Raji (cell line): Measurements from ENCODE around the gene AOPEP.

Source experiments
- POLR2A ChIP-seq: IDR thresholded peaks from 2 replicates; pipeline ENCODE4 v1.6.1; 2011; ENCODE audit warnings: low read depth, low read length, control low read depth; ENCODE audit not compliant: insufficient read depth

AOPEP gene

GRCh38 chr9:94979904-94980507 is 253.5 kb downstream of the AOPEP start:
- TF ChIP-seq POLR2A: no peak

- no peak for TF ChIP-seq POLR2A
These were observed 254.6 kb downstream of the AOPEP start for GRCh38 chr9:94980947-94981722.

DNA sequence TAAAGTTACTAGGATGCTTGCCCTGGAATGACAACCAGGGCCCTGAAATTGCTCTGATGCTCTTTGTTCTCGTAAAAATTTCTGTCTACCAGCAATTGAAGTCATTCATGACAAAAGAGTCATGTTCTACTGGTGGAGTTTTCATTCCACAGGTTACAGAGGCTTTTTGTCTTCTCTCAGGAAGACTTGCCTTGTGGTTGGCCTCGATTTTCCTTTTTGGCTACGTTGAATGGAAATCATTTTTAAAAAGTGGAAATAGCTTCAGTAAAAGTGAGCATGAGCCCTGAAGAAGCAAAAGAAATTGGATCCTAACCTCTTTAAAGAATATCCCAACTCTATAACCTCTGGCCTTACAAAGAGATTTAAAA is 255.2 kb downstream of the AOPEP start:
- no peak for TF ChIP-seq POLR2A

DNA sequence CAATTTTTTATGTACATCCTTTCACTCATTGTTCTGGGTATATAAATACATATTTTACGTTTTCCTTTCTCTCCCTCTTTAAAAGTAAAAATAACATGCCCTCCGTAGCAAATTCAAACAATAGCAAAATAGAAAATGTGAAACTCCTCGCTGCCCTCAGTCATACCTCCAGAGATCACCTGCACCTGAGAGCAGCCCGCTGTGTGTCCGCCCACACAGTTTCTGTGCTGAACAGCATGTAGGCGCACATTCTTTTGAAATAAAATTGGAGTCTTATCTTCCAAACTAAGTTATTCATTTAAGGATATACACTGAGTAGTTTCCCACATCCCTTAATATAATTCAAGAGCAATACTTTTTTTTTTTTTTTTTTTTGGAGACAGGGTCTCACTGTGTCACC is 255.7 kb downstream of the AOPEP start:
- no peak for TF ChIP-seq POLR2A

GRCh38 chr9:94983552-94983951 is 257.1 kb downstream of the AOPEP start:
- no peak for TF ChIP-seq POLR2A

DNA sequence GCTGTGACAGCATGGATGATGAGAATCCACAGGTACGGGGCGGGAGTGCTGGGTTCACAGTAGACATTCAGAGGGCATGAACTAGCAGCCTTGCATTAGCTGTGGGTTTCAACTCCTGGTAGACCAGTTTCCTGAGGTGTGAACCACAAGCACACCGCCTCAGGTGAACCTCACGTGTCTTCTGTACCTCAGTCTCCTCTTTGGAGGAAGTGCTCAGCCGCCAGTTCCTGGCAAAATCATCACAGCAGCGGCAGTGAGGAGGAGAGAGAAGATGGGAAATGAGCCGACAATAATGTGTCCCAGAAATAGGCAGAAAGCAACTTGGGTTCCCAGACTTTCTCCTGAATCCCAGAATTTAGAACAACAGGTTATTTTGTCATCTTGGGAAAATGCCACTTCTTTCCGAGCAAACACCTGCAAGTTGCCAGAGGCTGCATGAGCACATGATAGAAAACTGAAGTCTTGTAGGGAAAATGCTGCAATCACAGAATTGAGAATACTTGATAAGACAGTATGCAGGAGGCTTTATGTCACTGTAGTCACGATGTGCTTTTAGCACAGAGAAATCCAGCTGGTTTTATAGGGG is 258.5 kb downstream of the AOPEP start:
- no peak for TF ChIP-seq POLR2A

DNA sequence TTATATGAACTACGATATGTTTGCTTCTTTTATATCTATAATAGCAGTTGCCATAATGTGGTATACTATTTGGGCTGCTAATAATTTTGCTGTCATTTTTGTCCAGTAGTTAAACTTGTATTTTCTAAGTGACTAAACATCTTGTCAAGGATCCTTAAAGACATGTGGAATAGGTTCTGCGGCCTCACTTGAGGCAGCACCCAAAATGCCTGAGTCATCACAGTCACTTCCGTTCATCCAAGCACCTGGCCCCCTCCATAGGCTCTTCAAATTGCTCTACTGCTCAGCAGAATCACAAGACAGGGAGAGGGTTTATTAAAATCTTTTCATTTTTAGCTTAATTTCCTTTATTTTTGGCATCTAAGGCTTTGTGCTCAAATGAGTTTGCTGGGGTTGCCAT is 259.1 kb downstream of the AOPEP start:
- TF ChIP-seq POLR2A: no peak

GRCh38 chr9:94987731-94988130 is 261.2 kb downstream of the AOPEP start:
- no peak for TF ChIP-seq POLR2A

DNA sequence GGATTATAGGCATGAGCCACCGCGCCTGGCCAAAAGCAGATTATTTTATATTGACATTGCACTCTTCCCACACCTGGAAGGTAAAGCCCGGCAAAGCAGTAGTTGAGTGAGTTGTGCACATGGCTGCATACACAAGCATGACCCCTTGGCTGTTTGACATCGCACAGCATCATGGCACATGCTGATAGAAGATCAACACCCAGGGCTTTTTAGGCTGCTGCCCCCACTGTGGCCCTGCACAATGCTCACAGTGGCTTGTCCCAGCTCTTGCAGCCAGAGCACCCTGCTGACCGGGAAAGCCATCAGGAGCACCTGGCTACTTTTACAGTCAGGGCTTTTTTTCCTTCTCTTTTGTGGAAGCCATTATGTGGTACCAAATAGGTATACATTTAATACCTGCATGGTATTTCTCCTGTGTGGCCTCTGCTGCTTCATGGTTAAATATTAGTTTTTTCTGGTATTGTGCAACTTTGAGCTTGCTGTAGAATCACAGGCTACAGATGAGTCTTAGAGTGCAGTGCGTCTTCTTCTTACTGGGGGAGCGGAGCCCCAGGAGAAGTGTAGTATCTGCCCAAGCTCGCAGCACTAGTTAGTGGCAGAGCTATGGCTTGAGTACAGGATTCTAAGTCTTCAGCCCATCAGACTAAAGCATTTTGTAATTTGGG is 264.5 kb downstream of the AOPEP start:
- TF ChIP-seq POLR2A: no peak

GRCh38 chr9:94991961-94992907 is 265.7 kb downstream of the AOPEP start:
- TF ChIP-seq POLR2A: no peak

DNA sequence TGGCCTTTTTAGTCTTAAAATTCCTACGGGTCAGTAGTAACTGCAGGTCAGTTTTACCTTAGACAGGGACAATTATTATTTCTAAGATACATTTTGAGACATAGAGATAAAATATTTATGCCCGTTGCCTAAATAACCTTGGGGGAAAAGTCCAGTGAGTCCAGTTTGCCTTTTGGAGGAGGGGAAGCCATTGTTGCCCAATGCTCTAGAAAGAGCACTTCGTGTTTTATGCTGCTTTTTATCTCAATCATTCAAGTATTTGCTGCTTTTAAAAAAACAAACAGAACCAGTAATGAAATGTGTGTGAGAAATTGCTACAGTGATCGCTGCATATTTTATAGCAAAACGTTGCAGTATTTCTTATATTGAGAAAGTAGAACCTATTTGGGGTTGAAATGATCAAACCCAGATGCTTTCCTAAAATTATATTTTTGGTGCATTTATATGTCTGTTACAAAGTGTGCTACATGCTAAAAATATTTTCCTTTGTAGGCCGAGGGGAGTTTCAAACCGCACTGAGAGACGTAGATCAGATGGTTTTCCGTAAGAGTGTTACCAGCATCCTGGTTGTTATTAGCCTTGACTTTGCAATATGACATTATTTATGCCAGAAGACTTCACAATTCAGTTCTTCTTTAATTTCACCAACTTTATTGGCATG is 266.8 kb downstream of the AOPEP start:
- no peak for TF ChIP-seq POLR2A

- TF ChIP-seq POLR2A: no peak
These were observed 267.3 kb downstream of the AOPEP start for GRCh38 chr9:94993821-94994165.

GRCh38 chr9:94995048-94995693 is 268.7 kb downstream of the AOPEP start:
- TF ChIP-seq POLR2A: no peak

DNA sequence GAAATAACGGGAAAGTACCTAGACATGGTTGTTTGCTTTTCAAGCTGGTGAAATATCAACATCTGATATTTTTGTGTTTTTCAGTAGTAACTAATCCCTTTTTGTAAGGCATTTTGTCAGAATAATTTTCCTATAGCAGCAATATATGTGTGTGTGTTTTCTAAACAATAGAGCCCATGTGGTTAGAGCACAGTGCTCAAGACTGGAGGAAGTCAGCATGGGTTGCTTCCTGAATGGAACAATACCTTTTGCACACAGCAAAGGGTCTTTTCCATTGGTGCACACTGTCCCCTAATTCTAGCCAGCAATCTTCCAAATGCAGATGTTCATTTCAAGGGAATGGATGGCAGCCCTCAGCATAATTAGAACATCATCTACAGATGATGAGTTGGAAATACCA is 270.1 kb downstream of the AOPEP start:
- TF ChIP-seq POLR2A: no peak
